ENCODE measurements around the gene PTPRT. TPM values are rescaled to one million over a fixed set of nuclear protein-coding genes. Genes with fewer than 3 reads are reported as not detected.

PTPRT gene
- total and polyA plus RNA-seq, 11 donors: 0.04 to 2.5 (median 0.25) TPM; not detected in 2

DNA sequence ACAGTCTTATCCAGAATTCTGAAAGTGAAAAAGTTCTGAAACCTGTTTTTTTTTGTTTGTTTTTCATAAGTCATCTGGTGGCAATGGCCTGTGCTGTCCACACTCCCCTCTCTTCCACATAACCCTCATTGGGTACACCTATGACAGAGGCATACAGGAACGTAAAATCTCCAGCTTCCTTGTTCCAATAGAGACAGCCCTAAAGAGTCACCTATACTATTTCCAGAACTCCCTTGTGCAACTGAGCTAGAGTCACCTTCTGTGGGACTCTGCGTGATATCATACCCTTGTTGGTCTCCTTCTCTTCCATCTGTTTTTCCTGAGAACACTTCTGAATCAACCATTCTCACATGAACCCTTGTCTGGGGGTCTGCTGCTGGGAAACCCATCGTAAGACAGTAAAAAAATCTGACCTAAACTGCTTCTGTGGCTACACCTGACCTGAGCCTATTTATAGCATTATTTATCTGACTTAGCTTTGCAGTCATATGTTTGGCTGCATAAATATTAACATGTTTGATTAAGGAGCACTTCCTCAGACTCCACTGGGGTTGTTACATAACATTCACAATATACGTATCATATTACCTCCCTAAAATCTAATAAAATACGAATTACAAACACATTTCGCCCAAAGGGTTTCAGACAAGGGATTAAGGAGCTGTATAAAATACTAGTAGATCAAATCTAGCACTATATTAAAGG lies 151.9 kb downstream of the PTPRT start:
- WGBS, 4 donors: 70 to 79% (median 73%) methylated on average over 6 of the region's 6 CpGs
- DNase-seq (no peak), ATAC-seq (no peak)
- intact Hi-C loops (cut with DNase I): no loop called here
- TF ChIP-seq CTCF (IDR thresholded peaks at IDR 0.05): no peak
- TF ChIP-seq POLR2A (IDR thresholded peaks at IDR 0.05): no peak
- H3K27me3 ChIP-seq: no peaks in the 10 kb centered on the region
- no peaks in the 10 kb centered on the region for H3K36me3 ChIP-seq
- H3K4me3 ChIP-seq: no peak overlapping the region
- H3K9me3 ChIP-seq: peaks cover 0 to 4% (median 0%) of the 10 kb centered on the region in 12 donors
- no peak overlapping the region for H3K27ac ChIP-seq
- H3K4me1 ChIP-seq: no peaks in the 10 kb centered on the region

GRCh38 chr20:43034981-43035724 lies 154.6 kb downstream of the PTPRT start:
- TF ChIP-seq POLR2A (IDR thresholded peaks at IDR 0.05) (no peak), CTCF (IDR thresholded peaks at IDR 0.05) (no peak)
- Histone ChIP-seq H3K36me3 (no peaks in the 10 kb centered on the region), H3K27me3 (peaks cover 0 to 4% (median 0%) of the 10 kb centered on the region in 9 donors), H3K9me3 (no peaks in the 10 kb centered on the region), H3K4me1 (no peaks in the 10 kb centered on the region), H3K4me3 (no peak overlapping the region), H3K27ac (no peak overlapping the region)
- WGBS, 4 donors: 59 to 64% (median 62%) methylated on average over 9 of the region's 9 CpGs
- intact Hi-C loops (cut with DNase I): no loop called here
- ATAC-seq (no peak), DNase-seq (no peak)

GRCh38 chr20:43032459-43032858 lies 157.2 kb downstream of the PTPRT start:
- 26 to 27% (median 27%) methylated on average over 3 of the region's 3 CpGs for WGBS, 4 donors
- Histone ChIP-seq H3K36me3 (no peaks in the 10 kb centered on the region), H3K9me3 (no peaks in the 10 kb centered on the region), H3K4me1 (no peaks in the 10 kb centered on the region), H3K27me3 (peaks cover 0 to 10% (median 0%) of the 10 kb centered on the region in 9 donors), H3K27ac (no peak overlapping the region), H3K4me3 (no peak overlapping the region)
- intact Hi-C loops (cut with DNase I): no loop called here
- TF ChIP-seq CTCF (IDR thresholded peaks at IDR 0.05) (no peak), POLR2A (IDR thresholded peaks at IDR 0.05) (no peak)
- ATAC-seq: no peak
- no peak for DNase-seq

- Histone ChIP-seq H3K4me1 (no peaks in the 10 kb centered on the region), H3K27me3 (peaks cover 0 to 10% (median 0%) of the 10 kb centered on the region in 9 donors), H3K27ac (no peak overlapping the region), H3K36me3 (no peaks in the 10 kb centered on the region), H3K4me3 (no peak overlapping the region), H3K9me3 (no peaks in the 10 kb centered on the region)
- no peak for ATAC-seq
- 80 to 88% (median 84%) methylated on average over 8 of the region's 8 CpGs for WGBS, 4 donors
- TF ChIP-seq POLR2A (IDR thresholded peaks at IDR 0.05) (no peak), CTCF (IDR thresholded peaks at IDR 0.05) (no peak)
- intact Hi-C loops (cut with DNase I): no loop called here
- DNase-seq: no peak
Observed at GRCh38 chr20:43029176-43029575, 160.5 kb downstream of the PTPRT start.
